Measurements from ENCODE around the gene ACOT13.
"Not testable (repeated sequence)": the region's sequence is repeated elsewhere in the genome, so short reads cannot be mapped to it uniquely, and the experiment has no call there.

The ACOT13 gene

GRCh38 chr6:24734166-24734565 is 67.3 kb downstream of the ACOT13 start:
- no peak for DNase-seq

GRCh38 chr6:24734710-24735109 is 67.8 kb downstream of the ACOT13 start:
- DNase-seq, result not testable (repeated sequence)

GRCh38 chr6:24738741-24739140 is 71.9 kb downstream of the ACOT13 start:
- no peak for DNase-seq

GRCh38 chr6:24740861-24741260 is 74.0 kb downstream of the ACOT13 start:
- DNase-seq, result no peak

- no peak for DNase-seq
Observed at GRCh38 chr6:24742216-24742738, 75.4 kb downstream of the ACOT13 start.

GRCh38 chr6:24743265-24743943 is 76.5 kb downstream of the ACOT13 start:
- DNase-seq, result no peak

- no peak for DNase-seq
Observed at GRCh38 chr6:24743944-24744335, 77.1 kb downstream of the ACOT13 start.

- no peak for DNase-seq
Observed at GRCh38 chr6:24744911-24745310, 78.0 kb downstream of the ACOT13 start.

- DNase-seq, result no peak
Observed at GRCh38 chr6:24749297-24749696, 82.4 kb downstream of the ACOT13 start.

GRCh38 chr6:24750878-24751277 is 84.0 kb downstream of the ACOT13 start:
- DNase-seq, result not testable (repeated sequence)

- no peak for DNase-seq
Observed at GRCh38 chr6:24752503-24752902, 85.6 kb downstream of the ACOT13 start.

GRCh38 chr6:24752917-24753492 is 86.1 kb downstream of the ACOT13 start:
- DNase-seq, result no peak

GRCh38 chr6:24753545-24753944 is 86.7 kb downstream of the ACOT13 start:
- DNase-seq, result no peak

- DNase-seq, result not testable (repeated sequence)
Observed at GRCh38 chr6:24754378-24754777, 87.5 kb downstream of the ACOT13 start.
